ENCODE measurements around the gene EML4. TPM values are rescaled to one million over a fixed set of nuclear protein-coding genes. Genes with fewer than 3 reads are reported as not detected.

Gene EML4
- total RNA-seq, 1 donor from 2014 or later, result 41.1 TPM

GRCh38 chr2:42290005-42290404, 120.9 kb downstream of the EML4 start:
- Mint-ChIP-seq H3K36me3 (ENCODE audit: unreplicated experiment) (peaks cover 32% of the 10 kb centered on the region), H3K27me3 (ENCODE audit: unreplicated experiment) (no peaks in the 10 kb centered on the region), H3K4me1 (ENCODE audit: unreplicated experiment) (no peaks in the 10 kb centered on the region), H3K9me3 (ENCODE audit: unreplicated experiment) (no peaks in the 10 kb centered on the region), H3K27ac (ENCODE audit: unreplicated experiment) (no peak overlapping the region), H3K4me3 (ENCODE audit: unreplicated experiment) (no peak overlapping the region)
- no peak for DNase-seq (ENCODE audit: extremely low spot score, unreplicated experiment)
- TF ChIP-seq CTCF (IDR thresholded peaks at IDR 0.05), result no peak

GRCh38 chr2:42293019-42293418, 123.9 kb downstream of the EML4 start:
- Mint-ChIP-seq H3K4me3 (ENCODE audit: unreplicated experiment) (no peak overlapping the region), H3K9me3 (ENCODE audit: unreplicated experiment) (no peaks in the 10 kb centered on the region), H3K27ac (ENCODE audit: unreplicated experiment) (no peak overlapping the region), H3K36me3 (ENCODE audit: unreplicated experiment) (peaks cover 47% of the 10 kb centered on the region), H3K27me3 (ENCODE audit: unreplicated experiment) (no peaks in the 10 kb centered on the region), H3K4me1 (ENCODE audit: unreplicated experiment) (peaks cover 3% of the 10 kb centered on the region)
- DNase-seq (ENCODE audit: extremely low spot score, unreplicated experiment), result no peak
- no peak for TF ChIP-seq CTCF (IDR thresholded peaks at IDR 0.05)

GRCh38 chr2:42296226-42296625, 127.1 kb downstream of the EML4 start:
- TF ChIP-seq CTCF (IDR thresholded peaks at IDR 0.05), result no peak
- Mint-ChIP-seq H3K36me3 (ENCODE audit: unreplicated experiment) (peaks cover 36% of the 10 kb centered on the region), H3K27ac (ENCODE audit: unreplicated experiment) (no peak overlapping the region), H3K9me3 (ENCODE audit: unreplicated experiment) (no peaks in the 10 kb centered on the region), H3K4me1 (ENCODE audit: unreplicated experiment) (peaks cover 7% of the 10 kb centered on the region), H3K4me3 (ENCODE audit: unreplicated experiment) (no peak overlapping the region), H3K27me3 (ENCODE audit: unreplicated experiment) (no peaks in the 10 kb centered on the region)
- DNase-seq (ENCODE audit: extremely low spot score, unreplicated experiment), result no peak

- Mint-ChIP-seq H3K36me3 (ENCODE audit: unreplicated experiment) (peaks cover 31% of the 10 kb centered on the region), H3K27me3 (ENCODE audit: unreplicated experiment) (no peaks in the 10 kb centered on the region), H3K4me3 (ENCODE audit: unreplicated experiment) (no peak overlapping the region), H3K27ac (ENCODE audit: unreplicated experiment) (no peak overlapping the region), H3K9me3 (ENCODE audit: unreplicated experiment) (no peaks in the 10 kb centered on the region), H3K4me1 (ENCODE audit: unreplicated experiment) (peaks cover 7% of the 10 kb centered on the region)
- no peak for TF ChIP-seq CTCF (IDR thresholded peaks at IDR 0.05)
- DNase-seq (ENCODE audit: extremely low spot score, unreplicated experiment), result no peak
Observed at GRCh38 chr2:42297322-42297936, 128.3 kb downstream of the EML4 start.

GRCh38 chr2:42298132-42298531, 129.0 kb downstream of the EML4 start:
- peaks cover 7% of the 10 kb centered on the region for H3K4me1 Mint-ChIP-seq (ENCODE audit: unreplicated experiment)
- H3K36me3 Mint-ChIP-seq (ENCODE audit: unreplicated experiment), result peaks cover 31% of the 10 kb centered on the region
- no peaks in the 10 kb centered on the region for H3K27me3 Mint-ChIP-seq (ENCODE audit: unreplicated experiment)
- no peak for DNase-seq (ENCODE audit: extremely low spot score, unreplicated experiment)
- H3K4me3 Mint-ChIP-seq (ENCODE audit: unreplicated experiment), result no peak overlapping the region
- TF ChIP-seq CTCF (IDR thresholded peaks at IDR 0.05), result no peak
- H3K9me3 Mint-ChIP-seq (ENCODE audit: unreplicated experiment), result no peaks in the 10 kb centered on the region
- H3K27ac Mint-ChIP-seq (ENCODE audit: unreplicated experiment), result no peak overlapping the region
